Measurements from ENCODE around the gene CD209. TPM values are rescaled to one million over a fixed set of nuclear protein-coding genes. Genes with fewer than 3 reads are reported as not detected.
"Not testable (repeated sequence)": the region's sequence is repeated elsewhere in the genome, so short reads cannot be mapped to it uniquely, and the experiment has no call there.

CD209 gene
- total RNA-seq, 1 donor: not detected

GRCh38 chr19:7759156-7759555 lies 11.8 kb upstream of the CD209 start:
- TF ChIP-seq CTCF (IDR thresholded peaks at IDR 0.05; ENCODE audit: insufficient read depth, low read depth, low read length): no peak
- no peak overlapping the region for H3K4me3 ChIP-seq (ENCODE audit: low read depth, low read length)
- DNase-seq (ENCODE audit: low read depth): no peak

DNA sequence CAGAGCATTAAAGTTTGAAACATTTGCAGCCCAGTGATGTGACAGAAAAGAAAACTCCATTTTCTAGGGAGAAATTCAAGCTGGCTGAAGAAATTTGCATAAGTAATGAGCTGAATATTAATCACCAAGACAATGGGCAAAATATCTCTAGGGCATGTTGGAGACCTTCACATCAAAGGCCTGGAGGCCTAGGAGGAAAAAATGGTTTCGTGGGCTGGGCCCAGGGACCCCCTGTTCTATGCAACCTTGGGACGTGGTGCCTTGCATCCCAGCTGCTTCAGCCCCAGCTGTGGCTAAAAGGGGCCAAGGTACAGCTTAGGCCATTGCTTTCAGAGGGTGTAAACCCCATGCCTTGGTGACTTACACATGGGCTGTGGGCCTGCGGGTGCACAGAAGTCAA lies 10.0 kb upstream of the CD209 start:
- TF ChIP-seq CTCF (IDR thresholded peaks at IDR 0.05; ENCODE audit: insufficient read depth, low read depth, low read length): no peak
- no peak for DNase-seq (ENCODE audit: low read depth)
- no peak overlapping the region for H3K4me3 ChIP-seq (ENCODE audit: low read depth, low read length)

DNA sequence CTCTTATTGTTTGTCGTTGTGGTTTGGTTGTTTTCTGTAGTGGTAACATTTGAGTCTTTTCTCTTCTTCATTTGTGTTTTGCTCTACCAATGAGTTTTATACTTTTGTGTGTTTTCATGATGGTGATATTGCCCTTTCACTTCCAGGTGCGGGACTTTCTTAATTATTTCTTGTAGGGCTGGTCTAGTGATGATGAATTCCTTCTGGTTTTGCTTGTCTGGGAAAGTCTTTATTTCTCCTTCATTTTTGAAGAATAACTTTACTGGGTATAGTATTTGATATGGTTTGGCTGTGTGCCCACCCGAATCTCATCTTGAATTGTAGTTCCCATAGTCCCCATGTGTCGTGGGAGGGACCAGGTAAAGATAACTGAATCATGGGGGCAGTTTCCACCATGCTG lies 8.9 kb upstream of the CD209 start:
- H3K4me3 ChIP-seq (ENCODE audit: low read depth, low read length): no peak overlapping the region

DNA sequence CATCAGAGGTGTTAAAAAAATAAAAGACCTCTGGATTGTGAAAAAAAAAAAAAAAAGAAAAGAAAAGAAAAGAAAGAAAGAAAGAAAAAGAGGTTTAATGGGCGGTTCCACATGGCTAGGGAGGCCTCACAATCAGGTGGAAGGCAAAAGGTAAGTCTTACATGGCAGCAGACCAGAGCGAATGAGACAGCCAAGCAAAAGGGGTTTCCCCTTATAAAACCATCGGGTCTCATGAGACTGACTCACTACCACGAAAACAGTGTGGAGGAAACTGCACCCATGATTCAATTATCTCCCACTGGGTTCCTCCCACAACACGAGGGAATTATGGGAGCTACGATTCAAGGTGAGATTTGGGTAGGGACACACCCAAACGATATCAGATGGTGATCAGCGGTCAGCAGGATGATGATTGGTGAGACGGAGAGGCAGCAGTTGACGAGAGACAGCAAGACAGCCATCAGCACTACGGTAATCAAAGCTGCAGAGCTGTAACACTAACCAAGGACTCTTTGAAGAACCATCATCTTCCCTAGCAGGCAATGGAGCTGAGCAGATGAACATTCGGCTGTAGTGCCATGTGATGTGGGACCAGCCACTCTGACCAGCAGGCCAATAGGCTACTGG lies 3.9 kb upstream of the CD209 start:
- no peak overlapping the region for H3K4me3 ChIP-seq (ENCODE audit: low read depth, low read length)
- DNase-seq (ENCODE audit: low read depth): peak; percentile 1
- no peak for TF ChIP-seq CTCF (IDR thresholded peaks at IDR 0.05; ENCODE audit: insufficient read depth, low read depth, low read length)

More for the DNA sequence above, 8.9 kb upstream of the CD209 start:
- DNase-seq (ENCODE audit: low read depth): no peak
- no peak for TF ChIP-seq CTCF (IDR thresholded peaks at IDR 0.05; ENCODE audit: insufficient read depth, low read depth, low read length)

DNA sequence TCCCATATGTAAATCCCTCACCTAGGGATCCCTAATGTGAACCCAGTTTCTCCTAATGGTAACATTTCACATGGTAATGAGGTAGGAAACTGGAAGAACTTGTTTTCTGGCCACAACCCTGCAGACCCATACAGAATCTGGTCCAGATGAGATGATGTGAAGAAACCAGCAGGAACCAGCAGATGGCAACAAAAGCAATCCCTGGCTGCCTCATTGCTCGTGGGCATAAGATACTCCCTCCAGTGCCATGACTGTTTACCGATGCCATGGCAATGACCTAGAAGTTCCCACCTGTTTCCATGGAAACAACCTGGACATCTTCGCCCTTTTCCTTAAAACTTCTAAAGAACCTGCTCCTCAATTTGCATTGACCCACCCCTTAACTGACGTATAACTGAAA lies 1.4 kb upstream of the CD209 start:
- peak; percentile 11 for TF ChIP-seq CTCF (IDR thresholded peaks at IDR 0.05; ENCODE audit: insufficient read depth, low read depth, low read length)
- no peak overlapping the region for H3K4me3 ChIP-seq (ENCODE audit: low read depth, low read length)
- peak; percentile 6 for DNase-seq (ENCODE audit: low read depth)

GRCh38 chr19:7748171-7748570 lies 837 bp upstream of the CD209 start:
- no peak for DNase-seq (ENCODE audit: low read depth)
- H3K4me3 ChIP-seq (ENCODE audit: low read depth, low read length): no peak overlapping the region
- TF ChIP-seq CTCF (IDR thresholded peaks at IDR 0.05; ENCODE audit: insufficient read depth, low read depth, low read length): no peak

DNA sequence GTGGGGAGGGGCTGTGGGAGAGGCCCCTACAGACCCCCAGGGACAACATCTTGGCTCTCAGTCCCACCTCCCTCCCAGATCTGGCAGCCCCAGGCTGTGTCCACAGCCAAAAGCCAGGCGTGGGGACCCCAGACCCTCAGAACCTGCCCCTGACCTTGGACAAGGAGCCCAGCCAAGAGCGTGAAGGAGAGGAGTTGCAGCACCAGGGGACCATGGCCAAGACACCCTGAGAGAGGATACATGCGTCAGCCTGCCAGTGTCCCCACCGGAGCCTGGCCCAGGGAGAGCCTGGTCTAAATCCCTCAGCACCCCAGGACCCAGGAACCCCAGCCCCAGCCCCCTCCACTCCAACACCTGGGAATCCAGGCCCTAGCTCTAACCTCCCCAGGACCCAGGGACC lies 1.0 kb downstream of the CD209 start:
- not testable (repeated sequence) for DNase-seq (ENCODE audit: low read depth); H3K4me3 ChIP-seq (ENCODE audit: low read depth, low read length)

All from fibroblast of villous mesenchyme (primary cell).